Neural cell (in vitro differentiated cells): Measurements from ENCODE around the gene IL17RB. TPM values are rescaled to one million over a fixed set of nuclear protein-coding genes. Genes with fewer than 3 reads are reported as not detected.

Experiments used
- H2AFZ ChIP-seq: fragments of 200-600, 300-800 bp; sonication (generic), shearing (Covaris generic); 2 replicates; pipeline ENCODE4 v1.6.0; 2014; ENCODE audit warnings: low read depth, mild to moderate bottlenecking, antibody characterized with exemption, low read length, moderate library complexity
- H3F3A ChIP-seq: fragments of 200-600 bp; shearing (Covaris generic); 2 replicates; pipeline ENCODE4 v1.6.1; 2016; ENCODE audit warnings: mild to moderate bottlenecking, moderate library complexity, mixed read lengths, antibody characterized with exemption, low read length; ENCODE audit not compliant: insufficient read depth, poor library complexity, severe bottlenecking
- H3K27ac ChIP-seq: fragments of 200-600, 300-800 bp; sonication (generic), shearing (Covaris generic); 2 replicates; pipeline ENCODE4 v1.5.1; 2014; ENCODE audit warnings: mild to moderate bottlenecking, low read length, moderate library complexity
- H3K27me3 ChIP-seq: fragments of 300-800, 200-600 bp; sonication (generic), shearing (Covaris generic); 2 replicates; pipeline ENCODE4 v1.6.0; 2014; ENCODE audit warnings: mild to moderate bottlenecking, low read depth, low read length, moderate library complexity; ENCODE audit not compliant: insufficient read depth
- H3K36me3 ChIP-seq: fragments of 300-800, 200-600 bp; sonication (generic), shearing (Covaris generic); 2 replicates; pipeline ENCODE4 v1.5.1; 2014; ENCODE audit warnings: mild to moderate bottlenecking, antibody characterized with exemption, low read length, moderate library complexity; ENCODE audit not compliant: insufficient read depth
- H3K4me2 ChIP-seq: fragments of 300-800, 200-600 bp; sonication (generic), shearing (Covaris generic); 2 replicates; pipeline ENCODE4 v1.6.0; 2014; ENCODE audit warnings: mild to moderate bottlenecking, low read length
- H3K4me3 ChIP-seq: fragments of 300-800, 200-600 bp; sonication (generic), shearing (Covaris generic); 2 replicates; pipeline ENCODE4 v1.5.1; 2014; ENCODE audit warnings: mild to moderate bottlenecking, low read length, moderate library complexity
- H3K79me2 ChIP-seq: fragments of 200-600 bp; shearing (Covaris generic); replicated peaks from 2 replicates; pipeline ENCODE4 v1.6.0; 2014; ENCODE audit warnings: mild to moderate bottlenecking, low read length, moderate library complexity; ENCODE audit not compliant: insufficient read depth
- H3K9ac ChIP-seq: fragments of 300-800, 200-600 bp; sonication (generic), shearing (Covaris generic); 2 replicates; pipeline ENCODE4 v1.6.1; 2016; ENCODE audit warnings: mild to moderate bottlenecking, low read length, mixed read lengths
- H3K9me2 ChIP-seq: fragments of 200-600 bp; shearing (Covaris generic); 2 replicates; pipeline ENCODE4 v1.6.1; 2016; ENCODE audit warnings: mild to moderate bottlenecking, low read length, mixed read lengths; ENCODE audit not compliant: insufficient read depth
- H3K9me3 ChIP-seq: fragments of 200-600, 300-800 bp; sonication (generic), shearing (Covaris generic); 2 replicates; pipeline ENCODE4 v1.6.1; 2016; ENCODE audit warnings: mild to moderate bottlenecking, mixed run types, low read length, moderate library complexity, mixed read lengths
- H4K20me1 ChIP-seq: fragments of 200-600 bp; shearing (Covaris generic); 2 replicates; pipeline ENCODE4 v1.6.1; 2016; ENCODE audit warnings: mild to moderate bottlenecking, mixed run types; ENCODE audit not compliant: insufficient read depth
- EP300 ChIP-seq: fragments of 450-650 bp; conservative IDR thresholded peaks from 2 replicates; pipeline ENCODE4 v1.6.1; 2014; ENCODE audit warnings: antibody characterized with exemption, mild to moderate bottlenecking, moderate library complexity; ENCODE audit not compliant: poor library complexity, severe bottlenecking
- EZH2 ChIP-seq: fragments of 200-600, 300-800 bp; shearing (Covaris generic), sonication (generic); IDR thresholded peaks from 2 replicates; pipeline ENCODE4 v1.6.1; 2014; ENCODE audit warnings: antibody characterized with exemption, low read length, borderline replicate concordance, mild to moderate bottlenecking; ENCODE audit not compliant: insufficient read depth, poor library complexity, severe bottlenecking
- MXI1 ChIP-seq: fragments of 450-650 bp; conservative IDR thresholded peaks from 2 replicates; pipeline ENCODE4 v1.6.1; 2014; ENCODE audit warnings: antibody characterized with exemption, mild to moderate bottlenecking; ENCODE audit not compliant: poor library complexity, severe bottlenecking
- POLR2AphosphoS5 ChIP-seq: IDR thresholded peaks from 2 replicates; pipeline ENCODE4 v1.6.1; 2012
- RAD21 ChIP-seq: fragments of 450-650 bp; conservative IDR thresholded peaks from 2 replicates; pipeline ENCODE4 v1.6.1; 2014; ENCODE audit warnings: antibody characterized with exemption, mild to moderate bottlenecking, moderate library complexity
- SMC3 ChIP-seq: fragments of 450-650 bp; conservative IDR thresholded peaks from 2 replicates; pipeline ENCODE4 v1.6.1; 2014; ENCODE audit warnings: antibody characterized with exemption, mild to moderate bottlenecking, moderate library complexity; ENCODE audit not compliant: poor library complexity
- TAF1 ChIP-seq: IDR thresholded peaks from 2 replicates; pipeline ENCODE4 v1.6.1; 2012; ENCODE audit warnings: low read depth
- polyA plus RNA-seq: library from polyadenylated mRNA; depleted of rRNA; stranded (reverse); fragments of >200 nt; gene quantifications from 2 replicates; pipeline ENCODE4 v1.2.3, GENCODE V29; 2014
- TF ChIP-seq, protein P1 (sequence below): IDR thresholded peaks from 2 replicates; pipeline ENCODE4 v1.6.1; 2012; ENCODE audit warnings: borderline replicate concordance
- TF ChIP-seq, protein P2 (sequence below): fragments of 450-650 bp; IDR thresholded peaks from 2 replicates; pipeline ENCODE4 v1.5.1; 2014; ENCODE audit warnings: antibody characterized with exemption, mild to moderate bottlenecking, moderate library complexity; ENCODE audit not compliant: poor library complexity, severe bottlenecking

Gene IL17RB
- polyA plus RNA-seq, 1 donor from 2014 or later: 0.83 TPM

DNA sequence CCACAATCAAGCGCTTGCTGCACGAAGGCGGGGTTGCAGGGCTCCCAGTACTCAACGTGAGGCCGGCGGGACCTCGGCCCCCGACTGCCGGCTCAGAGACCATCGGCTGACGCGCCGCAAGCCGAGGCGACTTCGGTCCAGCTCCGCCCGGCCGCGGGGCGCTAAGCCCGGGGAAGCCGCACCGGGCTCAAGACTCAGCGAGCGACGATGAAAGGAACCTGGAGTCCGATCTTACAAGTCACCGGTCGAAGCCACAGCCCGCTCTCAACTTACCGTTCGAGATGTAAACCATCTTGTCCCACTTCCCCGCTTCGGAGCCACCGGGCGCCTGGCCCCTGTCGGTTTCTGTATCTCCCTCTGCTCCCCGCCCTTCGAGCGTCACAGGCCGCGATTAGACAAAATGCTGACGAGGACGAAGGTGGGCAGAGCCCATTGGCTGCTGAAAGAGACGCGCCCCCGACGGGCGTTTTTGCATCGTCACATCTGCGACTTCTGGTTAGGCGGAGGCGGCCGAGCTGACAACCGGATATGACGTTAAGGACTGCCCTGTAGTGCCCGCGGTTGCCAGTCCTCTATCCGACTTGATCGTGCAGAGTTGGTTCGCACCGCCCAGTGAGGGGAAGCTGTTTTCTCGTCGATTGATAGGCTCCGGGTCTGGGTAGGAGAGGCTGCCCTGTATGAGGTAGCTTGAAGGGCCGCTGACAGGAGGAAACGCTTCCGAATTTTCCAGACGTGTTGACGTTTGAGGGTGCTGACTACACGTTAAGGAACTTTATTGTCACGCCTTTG, 45.3 kb downstream of the IL17RB start, which contains the start of gene SELENOK:
TSS of gene SELENOK (minus strand) at position 363 of the 789 bp plus-strand sequence.
- Histone ChIP-seq H3K9ac (peak within 1 kb of the TSS; percentile 98), H3F3A (no peaks in the 10 kb centered on the region), H4K20me1 (no peaks in the 10 kb centered on the region), H3K79me2 (peaks cover 31% of the 10 kb centered on the region), H3K9me2 (no peaks in the 10 kb centered on the region), H3K27ac (peak within 1 kb of the TSS; percentile 92), H3K9me3 (no peaks in the 10 kb centered on the region), H3K4me2 (peak within 1 kb of the TSS; percentile 92), H3K4me3 (peak within 1 kb of the TSS; percentile 90), H3K36me3 (no peaks in the 10 kb centered on the region), H3K27me3 (peaks cover 3% of the 10 kb centered on the region), H2AFZ (peak within 1 kb of the TSS; percentile 98)
- peak; percentile 56 for TF ChIP-seq MXI1
- TF ChIP-seq SMC3: no peak
- peak; percentile 79 for TF ChIP-seq EP300
- TF ChIP-seq TAF1: peak; percentile 92
- TF ChIP-seq, protein P1, sequence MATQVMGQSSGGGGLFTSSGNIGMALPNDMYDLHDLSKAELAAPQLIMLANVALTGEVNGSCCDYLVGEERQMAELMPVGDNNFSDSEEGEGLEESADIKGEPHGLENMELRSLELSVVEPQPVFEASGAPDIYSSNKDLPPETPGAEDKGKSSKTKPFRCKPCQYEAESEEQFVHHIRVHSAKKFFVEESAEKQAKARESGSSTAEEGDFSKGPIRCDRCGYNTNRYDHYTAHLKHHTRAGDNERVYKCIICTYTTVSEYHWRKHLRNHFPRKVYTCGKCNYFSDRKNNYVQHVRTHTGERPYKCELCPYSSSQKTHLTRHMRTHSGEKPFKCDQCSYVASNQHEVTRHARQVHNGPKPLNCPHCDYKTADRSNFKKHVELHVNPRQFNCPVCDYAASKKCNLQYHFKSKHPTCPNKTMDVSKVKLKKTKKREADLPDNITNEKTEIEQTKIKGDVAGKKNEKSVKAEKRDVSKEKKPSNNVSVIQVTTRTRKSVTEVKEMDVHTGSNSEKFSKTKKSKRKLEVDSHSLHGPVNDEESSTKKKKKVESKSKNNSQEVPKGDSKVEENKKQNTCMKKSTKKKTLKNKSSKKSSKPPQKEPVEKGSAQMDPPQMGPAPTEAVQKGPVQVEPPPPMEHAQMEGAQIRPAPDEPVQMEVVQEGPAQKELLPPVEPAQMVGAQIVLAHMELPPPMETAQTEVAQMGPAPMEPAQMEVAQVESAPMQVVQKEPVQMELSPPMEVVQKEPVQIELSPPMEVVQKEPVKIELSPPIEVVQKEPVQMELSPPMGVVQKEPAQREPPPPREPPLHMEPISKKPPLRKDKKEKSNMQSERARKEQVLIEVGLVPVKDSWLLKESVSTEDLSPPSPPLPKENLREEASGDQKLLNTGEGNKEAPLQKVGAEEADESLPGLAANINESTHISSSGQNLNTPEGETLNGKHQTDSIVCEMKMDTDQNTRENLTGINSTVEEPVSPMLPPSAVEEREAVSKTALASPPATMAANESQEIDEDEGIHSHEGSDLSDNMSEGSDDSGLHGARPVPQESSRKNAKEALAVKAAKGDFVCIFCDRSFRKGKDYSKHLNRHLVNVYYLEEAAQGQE: peak; percentile 85
- TF ChIP-seq POLR2AphosphoS5: peak; percentile 99
- TF ChIP-seq, protein P2, sequence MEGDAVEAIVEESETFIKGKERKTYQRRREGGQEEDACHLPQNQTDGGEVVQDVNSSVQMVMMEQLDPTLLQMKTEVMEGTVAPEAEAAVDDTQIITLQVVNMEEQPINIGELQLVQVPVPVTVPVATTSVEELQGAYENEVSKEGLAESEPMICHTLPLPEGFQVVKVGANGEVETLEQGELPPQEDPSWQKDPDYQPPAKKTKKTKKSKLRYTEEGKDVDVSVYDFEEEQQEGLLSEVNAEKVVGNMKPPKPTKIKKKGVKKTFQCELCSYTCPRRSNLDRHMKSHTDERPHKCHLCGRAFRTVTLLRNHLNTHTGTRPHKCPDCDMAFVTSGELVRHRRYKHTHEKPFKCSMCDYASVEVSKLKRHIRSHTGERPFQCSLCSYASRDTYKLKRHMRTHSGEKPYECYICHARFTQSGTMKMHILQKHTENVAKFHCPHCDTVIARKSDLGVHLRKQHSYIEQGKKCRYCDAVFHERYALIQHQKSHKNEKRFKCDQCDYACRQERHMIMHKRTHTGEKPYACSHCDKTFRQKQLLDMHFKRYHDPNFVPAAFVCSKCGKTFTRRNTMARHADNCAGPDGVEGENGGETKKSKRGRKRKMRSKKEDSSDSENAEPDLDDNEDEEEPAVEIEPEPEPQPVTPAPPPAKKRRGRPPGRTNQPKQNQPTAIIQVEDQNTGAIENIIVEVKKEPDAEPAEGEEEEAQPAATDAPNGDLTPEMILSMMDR: no peak

DNA sequence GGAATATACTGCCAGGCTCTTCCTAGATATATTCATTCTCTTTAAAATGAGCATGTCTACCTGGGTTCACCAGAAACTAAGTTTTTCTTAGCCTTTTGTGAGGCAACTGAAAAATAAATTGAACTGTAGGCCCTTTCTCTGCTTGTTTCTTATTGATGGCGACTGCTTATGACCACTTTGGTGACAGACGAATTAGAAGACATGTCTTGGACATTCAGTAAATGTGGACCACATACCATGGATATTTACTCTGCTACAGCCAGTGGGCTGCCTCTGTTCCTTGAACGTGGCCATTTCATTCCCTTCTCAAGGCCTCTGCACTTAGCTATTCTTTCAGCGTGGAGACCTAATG, 45.9 kb downstream of the IL17RB start:
- Histone ChIP-seq H3K36me3 (no peaks in the 10 kb centered on the region), H4K20me1 (no peaks in the 10 kb centered on the region), H2AFZ (peak overlapping the region; percentile 98), H3K79me2 (peaks cover 31% of the 10 kb centered on the region), H3K9me2 (no peaks in the 10 kb centered on the region), H3K4me3 (peak overlapping the region; percentile 90), H3K27me3 (peaks cover 3% of the 10 kb centered on the region), H3K9me3 (no peaks in the 10 kb centered on the region), H3K4me2 (peak overlapping the region; percentile 62), H3F3A (no peaks in the 10 kb centered on the region), H3K9ac (peak overlapping the region; percentile 98), H3K27ac (peak overlapping the region; percentile 92)
- no peak for TF ChIP-seq RAD21
- TF ChIP-seq POLR2AphosphoS5: no peak
- no peak for TF ChIP-seq TAF1
- TF ChIP-seq SMC3: no peak
- TF ChIP-seq EZH2: no peak
- TF ChIP-seq EP300: no peak
- TF ChIP-seq, protein P1: no peak
- no peak for TF ChIP-seq MXI1
- TF ChIP-seq, protein P2: no peak
